Occipital lobe (tissue), 2 donors: Measurements from ENCODE around the gene MSL1. TPM values are rescaled to one million over a fixed set of nuclear protein-coding genes. Genes with fewer than 3 reads are reported as not detected.

Source experiments
- DNase-seq: peaks from one replicate; lab custom pipeline; 2025; lab: John Stamatoyannopoulos, UW
- total RNA-seq: library from RNA; depleted of rRNA; stranded (reverse); fragments of >200 nt; gene quantifications from one replicate; pipeline ENCODE4 v1.2.3, GENCODE V29; 2014

Gene MSL1
- 89.2 TPM for total RNA-seq

- DNase-seq, result peak; percentile 78
Measured at GRCh38 chr17:40121181-40122135, at the start of gene MSL1. MSL1 (plus strand) TSS chr17:40121971; CDS start chr17:40122613, 642 bp downstream.

- DNase-seq, result peak; percentile 87
Measured at GRCh38 chr17:40072040-40072734, 49.6 kb upstream of the MSL1 start.

GRCh38 chr17:40072735-40073346, 48.9 kb upstream of the MSL1 start:
- no peak for DNase-seq

GRCh38 chr17:40073454-40074174, 48.2 kb upstream of the MSL1 start:
- no peak for DNase-seq

- no peak for DNase-seq
Measured at GRCh38 chr17:40074175-40074512, 47.6 kb upstream of the MSL1 start.

GRCh38 chr17:40074871-40075200, 46.9 kb upstream of the MSL1 start:
- no peak for DNase-seq

- peak; percentile 75 for DNase-seq
Measured at GRCh38 chr17:40075201-40075941, 46.4 kb upstream of the MSL1 start.

GRCh38 chr17:40075942-40076498, 45.8 kb upstream of the MSL1 start:
- no peak for DNase-seq

GRCh38 chr17:40076591-40076990, 45.2 kb upstream of the MSL1 start:
- no peak for DNase-seq

- no peak for DNase-seq
Measured at GRCh38 chr17:40079545-40079944, 42.2 kb upstream of the MSL1 start.

- no peak for DNase-seq
Measured at GRCh38 chr17:40084477-40084876, 37.3 kb upstream of the MSL1 start.

GRCh38 chr17:40086150-40087044, 35.4 kb upstream of the MSL1 start:
- no peak for DNase-seq

- DNase-seq, result no peak
Measured at GRCh38 chr17:40087049-40087794, 34.5 kb upstream of the MSL1 start.

- DNase-seq, result no peak
Measured at GRCh38 chr17:40087903-40088718, 33.7 kb upstream of the MSL1 start.

GRCh38 chr17:40089077-40089895, 32.5 kb upstream of the MSL1 start:
- no peak for DNase-seq

GRCh38 chr17:40090237-40091119, 31.3 kb upstream of the MSL1 start:
- DNase-seq, result no peak
